VCaP (cell line): ENCODE data around the gene IMPA2.

Experiments
- H3K27ac ChIP-seq: fragments of 450-650 bp; 2 replicates; pipeline ENCODE4 v1.5.1; 2017
- CTCF ChIP-seq: fragments of 450-650 bp; conservative IDR thresholded peaks from 2 replicates; pipeline ENCODE4 v1.5.1; 2017; ENCODE audit warnings: mild to moderate bottlenecking, moderate library complexity

The IMPA2 gene

GRCh38 chr18:11946756-11947155 is 34.6 kb upstream of the IMPA2 start:
- no peak for TF ChIP-seq CTCF
- H3K27ac ChIP-seq = no peak overlapping the region

GRCh38 chr18:11947214-11948191 is 33.8 kb upstream of the IMPA2 start:
- peak overlapping the region; percentile 70; the same call in 1 of the 2 replicates for H3K27ac ChIP-seq
- TF ChIP-seq CTCF = no peak

GRCh38 chr18:11948852-11949523 is 32.3 kb upstream of the IMPA2 start:
- TF ChIP-seq CTCF = no peak
- H3K27ac ChIP-seq = peak overlapping the region; percentile 70

GRCh38 chr18:11950824-11951223 is 30.5 kb upstream of the IMPA2 start:
- no peak for TF ChIP-seq CTCF
- H3K27ac ChIP-seq = no peak overlapping the region

- H3K27ac ChIP-seq = no peak overlapping the region
- no peak for TF ChIP-seq CTCF
Measured at GRCh38 chr18:11951390-11951851, 29.9 kb upstream of the IMPA2 start.

GRCh38 chr18:11953113-11953512 is 28.2 kb upstream of the IMPA2 start:
- no peak overlapping the region for H3K27ac ChIP-seq
- no peak for TF ChIP-seq CTCF
